ENCODE data around the gene PROS1.

GRCh38 chr3:93855401-93855800 lies 118.3 kb downstream of the PROS1 start:
- TF ChIP-seq CTCF (IDR thresholded peaks at IDR 0.05) (no peak), POLR2A (IDR thresholded peaks at IDR 0.05) (no peak), EP300 (IDR thresholded peaks at IDR 0.05) (no peak)

All from gastroesophageal sphincter (tissue), 3 donors.